A549 (cell line): ENCODE results near the gene LRFN5. TPM values are rescaled to one million over a fixed set of nuclear protein-coding genes. Genes with fewer than 3 reads are reported as not detected.

ENCODE experiments used
- ATAC-seq, 2 experiments: fragments of 200-7000 bp in 1 of 2; fragments of >200 bp in 1 of 2; cut with Nextera tagmentation in 1 of 2; cut with Tn5 transposase in 1 of 2; 3 replicates each; pipeline versions ENCODE4 v1.8.0 to v1.9.1; 2018 to 2020; ENCODE audit warnings: mild to moderate bottlenecking in 1 of 2, moderate library complexity in 1 of 2
- CTCF ChIA-PET: fragments of 300-600 bp; sonication (Branson Sonifier 250); formaldehyde crosslinking; extraction: SDS; loops from one replicate; lab custom pipeline; 2021; ENCODE audit warnings: antibody characterized with exemption, inconsistent platforms; lab: Yijun Ruan, JAX
- POLR2A ChIA-PET: fragments of 350-600 bp; formaldehyde crosslinking; extraction: SDS; loops from one replicate; lab custom pipeline; 2021; ENCODE audit warnings: antibody characterized with exemption, inconsistent platforms; lab: Yijun Ruan, JAX
- DNase-seq, 2 experiments: peaks; one replicate each; pipeline versions ENCODE4 v3.0.0 to v3.0.0-alpha.2; 2011 to 2016; ENCODE audit warnings: low read depth in 1 of 2, low spot score in 1 of 2
- FAIRE-seq: peaks from 2 replicates; lab custom pipeline; 2011; peaks lifted over from hg19 to GRCh38; lab: Jason Lieb, UNC
- H3K27ac ChIP-seq, 2 experiments: fragments of >200 bp; sonication (Bioruptor Twin); formaldehyde crosslinking; 3 replicates each; pipeline ENCODE4 v1.5.1; 2016 to 2017
- H3K4me1 ChIP-seq: fragments of >200 bp; sonication (Bioruptor Twin); formaldehyde crosslinking; 3 replicates; pipeline ENCODE4 v1.6.1; 2016
- H3K4me2 ChIP-seq: fragments of >200 bp; sonication (Bioruptor Twin); formaldehyde crosslinking; 3 replicates; pipeline ENCODE4 v1.6.1; 2016
- H3K4me3 ChIP-seq: fragments of >200 bp; sonication (Bioruptor Twin); formaldehyde crosslinking; 3 replicates; pipeline ENCODE4 v1.5.1; 2016
- H3K9me3 ChIP-seq: fragments of >200 bp; sonication (Bioruptor Twin); formaldehyde crosslinking; 3 replicates; pipeline ENCODE4 v1.6.1; 2016
- BHLHE40 ChIP-seq: IDR thresholded peaks from 2 replicates; pipeline ENCODE4 v1.6.1; 2012; ENCODE audit warnings: low read depth, low read length, inconsistent platforms
- CHD2 ChIP-seq: fragments of 150-350 bp; IDR thresholded peaks from 2 replicates; pipeline ENCODE4 v1.6.1; 2014; ENCODE audit warnings: low read length; ENCODE audit not compliant: partially characterized antibody
- EHF ChIP-seq: fragments of 250-450 bp; sonication (Bioruptor Pico); IDR thresholded peaks from 2 replicates; pipeline ENCODE4 v1.5.0; 2020; ENCODE audit warnings: mild to moderate bottlenecking
- EP300 ChIP-seq, 2 experiments: fragments of >200 bp; sonication (Bioruptor Twin); formaldehyde crosslinking; IDR thresholded peaks; 2 replicates in 1 of 2; 3 replicates in 1 of 2; pipeline ENCODE4 v1.6.1; 2016 to 2017
- HDAC2 ChIP-seq: fragments of 200-600 bp; sonication (generic); IDR thresholded peaks from 2 replicates; pipeline ENCODE4 v1.6.1; 2016
- KDM1A ChIP-seq: fragments of 200-600 bp; sonication (generic); IDR thresholded peaks from 2 replicates; pipeline ENCODE4 v1.6.1; 2016; ENCODE audit warnings: low read depth, mild to moderate bottlenecking
- MAZ ChIP-seq: fragments of 150-350 bp; IDR thresholded peaks from 2 replicates; pipeline ENCODE4 v1.6.1; 2014; ENCODE audit warnings: antibody characterized with exemption, low read depth, low read length, borderline replicate concordance
- NR3C1 ChIP-seq: fragments of >200 bp; sonication (Bioruptor Twin); formaldehyde crosslinking; IDR thresholded peaks from 3 replicates; pipeline ENCODE4 v1.6.1; 2017
- POLR2A ChIP-seq: IDR thresholded peaks from 2 replicates; pipeline ENCODE4 v1.6.1; 2012; ENCODE audit warnings: mild to moderate bottlenecking, low read length
- RAD21 ChIP-seq, 2 experiments: fragments of >200 bp in 1 of 2; sonication (Bioruptor Twin) in 1 of 2; formaldehyde crosslinking in 1 of 2; IDR thresholded peaks in 1 of 2; conservative IDR thresholded peaks in 1 of 2; 2 replicates in 1 of 2; 3 replicates in 1 of 2; pipeline ENCODE4 v1.6.1; 2012 to 2018; ENCODE audit warnings: inconsistent platforms in 1 of 2
- RFX5 ChIP-seq: fragments of 450-650 bp; IDR thresholded peaks from 2 replicates; pipeline ENCODE4 v1.7.1; 2014; ENCODE audit warnings: antibody characterized with exemption, mild to moderate bottlenecking, moderate library complexity
- RNF2 ChIP-seq: fragments of 200-600 bp; sonication (generic); IDR thresholded peaks from 2 replicates; pipeline ENCODE4 v1.6.1; 2016; ENCODE audit warnings: low read depth, mild to moderate bottlenecking, antibody characterized with exemption, moderate library complexity, borderline replicate concordance
- WGBS: methylation state at CpG from one replicate; pipeline ENCODE4 v1.1.6; 2017; ENCODE audit errors: missing lambda C conversion rate; 5-methylcytosine and 5-hydroxymethylcytosine counted together
- polyA plus RNA-seq, 4 experiments: library from polyadenylated mRNA; depleted of rRNA in 3 of 4; stranded (reverse); fragments of >200 nt; fragmentation: RNase III in 1 of 4; extraction: RNeasy Plus Mini Kit Qiagen cat#74134 plus additional on column Dnase treatment in 1 of 4; gene quantifications; 2 replicates in 3 of 4; 3 replicates in 1 of 4; pipeline ENCODE4 v1.2.3, GENCODE V29; 2011 to 2017
- TF ChIP-seq, protein P1 (sequence below): fragments of 200-600 bp; sonication (generic); IDR thresholded peaks from 2 replicates; pipeline ENCODE4 v1.6.1; 2016; ENCODE audit warnings: antibody characterized with exemption, mild to moderate bottlenecking, moderate library complexity
- TF ChIP-seq, protein P2 (sequence below): fragments of 450-650 bp; IDR thresholded peaks from 2 replicates; pipeline ENCODE4 v1.6.1; 2014; ENCODE audit warnings: antibody characterized with exemption
- TF ChIP-seq, protein P3 (sequence below): IDR thresholded peaks from 2 replicates; pipeline ENCODE4 v1.6.1; 2012

Gene LRFN5
- polyA plus RNA-seq, 2 of the 4 experiments (the other 2 are of a cell fraction), result not detected

GRCh38 chr14:41607966-41608663 is 1.4 kb downstream of the LRFN5 start:
- Histone ChIP-seq H3K4me3 (no peak overlapping the region), H3K4me2 (peak overlapping the region; percentile 86; the same call in 2 of the 3 replicates)
- ATAC-seq, result no peak
- POLR2A ChIA-PET, result no interaction called here
- TF ChIP-seq NR3C1, result no peak
- TF ChIP-seq, all 56 proteins: peak for 0
- DNase-seq (no peak), FAIRE-seq (no peak)
- Histone ChIP-seq H3K9me3 (no peaks in the 10 kb centered on the region), H3K4me1 (peaks cover 12% of the 10 kb centered on the region; the same call in 1 of the 3 replicates), H3K27ac (no peak overlapping the region)
- CTCF ChIA-PET, result no interaction called here
- WGBS, result 13% methylated on average over 48 of the region's 55 CpGs

GRCh38 chr14:41608681-41609390 is 2.2 kb downstream of the LRFN5 start:
- ATAC-seq (no peak), FAIRE-seq (no peak), DNase-seq (no peak)
- WGBS, result 12% methylated on average over 15 of the region's 15 CpGs
- no peak for TF ChIP-seq MAZ
- no peak for TF ChIP-seq RNF2
- no peak for TF ChIP-seq CHD2
- no peak for TF ChIP-seq BHLHE40
- no peak for TF ChIP-seq KDM1A
- TF ChIP-seq HDAC2, result no peak
- no peak for TF ChIP-seq EP300 (IDR thresholded peaks at IDR 0.05)
- no peak for TF ChIP-seq EHF (CRISPR knock-in tag)
- TF ChIP-seq POLR2A, result no peak
- TF ChIP-seq, protein P1, sequence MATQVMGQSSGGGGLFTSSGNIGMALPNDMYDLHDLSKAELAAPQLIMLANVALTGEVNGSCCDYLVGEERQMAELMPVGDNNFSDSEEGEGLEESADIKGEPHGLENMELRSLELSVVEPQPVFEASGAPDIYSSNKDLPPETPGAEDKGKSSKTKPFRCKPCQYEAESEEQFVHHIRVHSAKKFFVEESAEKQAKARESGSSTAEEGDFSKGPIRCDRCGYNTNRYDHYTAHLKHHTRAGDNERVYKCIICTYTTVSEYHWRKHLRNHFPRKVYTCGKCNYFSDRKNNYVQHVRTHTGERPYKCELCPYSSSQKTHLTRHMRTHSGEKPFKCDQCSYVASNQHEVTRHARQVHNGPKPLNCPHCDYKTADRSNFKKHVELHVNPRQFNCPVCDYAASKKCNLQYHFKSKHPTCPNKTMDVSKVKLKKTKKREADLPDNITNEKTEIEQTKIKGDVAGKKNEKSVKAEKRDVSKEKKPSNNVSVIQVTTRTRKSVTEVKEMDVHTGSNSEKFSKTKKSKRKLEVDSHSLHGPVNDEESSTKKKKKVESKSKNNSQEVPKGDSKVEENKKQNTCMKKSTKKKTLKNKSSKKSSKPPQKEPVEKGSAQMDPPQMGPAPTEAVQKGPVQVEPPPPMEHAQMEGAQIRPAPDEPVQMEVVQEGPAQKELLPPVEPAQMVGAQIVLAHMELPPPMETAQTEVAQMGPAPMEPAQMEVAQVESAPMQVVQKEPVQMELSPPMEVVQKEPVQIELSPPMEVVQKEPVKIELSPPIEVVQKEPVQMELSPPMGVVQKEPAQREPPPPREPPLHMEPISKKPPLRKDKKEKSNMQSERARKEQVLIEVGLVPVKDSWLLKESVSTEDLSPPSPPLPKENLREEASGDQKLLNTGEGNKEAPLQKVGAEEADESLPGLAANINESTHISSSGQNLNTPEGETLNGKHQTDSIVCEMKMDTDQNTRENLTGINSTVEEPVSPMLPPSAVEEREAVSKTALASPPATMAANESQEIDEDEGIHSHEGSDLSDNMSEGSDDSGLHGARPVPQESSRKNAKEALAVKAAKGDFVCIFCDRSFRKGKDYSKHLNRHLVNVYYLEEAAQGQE, result no peak
- TF ChIP-seq, protein P2, sequence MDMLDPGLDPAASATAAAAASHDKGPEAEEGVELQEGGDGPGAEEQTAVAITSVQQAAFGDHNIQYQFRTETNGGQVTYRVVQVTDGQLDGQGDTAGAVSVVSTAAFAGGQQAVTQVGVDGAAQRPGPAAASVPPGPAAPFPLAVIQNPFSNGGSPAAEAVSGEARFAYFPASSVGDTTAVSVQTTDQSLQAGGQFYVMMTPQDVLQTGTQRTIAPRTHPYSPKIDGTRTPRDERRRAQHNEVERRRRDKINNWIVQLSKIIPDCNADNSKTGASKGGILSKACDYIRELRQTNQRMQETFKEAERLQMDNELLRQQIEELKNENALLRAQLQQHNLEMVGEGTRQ, result no peak
- no peak for TF ChIP-seq RAD21 (conservative IDR thresholded peaks at IDR 0.05 in 1 of 2, IDR thresholded peaks at IDR 0.05 in 1 of 2)
- TF ChIP-seq, protein P3, sequence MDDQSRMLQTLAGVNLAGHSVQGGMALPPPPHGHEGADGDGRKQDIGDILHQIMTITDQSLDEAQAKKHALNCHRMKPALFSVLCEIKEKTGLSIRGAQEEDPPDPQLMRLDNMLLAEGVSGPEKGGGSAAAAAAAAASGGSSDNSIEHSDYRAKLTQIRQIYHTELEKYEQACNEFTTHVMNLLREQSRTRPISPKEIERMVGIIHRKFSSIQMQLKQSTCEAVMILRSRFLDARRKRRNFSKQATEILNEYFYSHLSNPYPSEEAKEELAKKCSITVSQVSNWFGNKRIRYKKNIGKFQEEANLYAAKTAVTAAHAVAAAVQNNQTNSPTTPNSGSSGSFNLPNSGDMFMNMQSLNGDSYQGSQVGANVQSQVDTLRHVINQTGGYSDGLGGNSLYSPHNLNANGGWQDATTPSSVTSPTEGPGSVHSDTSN, result no peak
- no peak for TF ChIP-seq RFX5
- peaks cover 12% of the 10 kb centered on the region; the same call in 1 of the 3 replicates for H3K4me1 ChIP-seq
- no peak overlapping the region for H3K4me2 ChIP-seq
- no peak overlapping the region for H3K4me3 ChIP-seq
- no peaks in the 10 kb centered on the region for H3K9me3 ChIP-seq
- H3K27ac ChIP-seq, result no peak overlapping the region
- ChIA-PET POLR2A (interaction anchor here (0.6 kb wide), 1 partner anchor 1536 kb away, joined by 5 read pairs; no protein-coding TSS in a partner anchor), CTCF (no interaction called here)
